GM19455 (cell line): ENCODE measurements around the gene HNRNPLL.
"Not testable (repeated sequence)": the region's sequence is repeated elsewhere in the genome, so short reads cannot be mapped to it uniquely, and the experiment has no call there.

ENCODE experiments used
- ATAC-seq: cut with Tn5 transposase; IDR thresholded peaks from one replicate; pipeline ENCODE4 v1.9.1; 2021; ENCODE audit not compliant: unreplicated experiment

Gene HNRNPLL

GRCh38 chr2:38620282-38620977, 17.7 kb upstream of the HNRNPLL start:
- no peak for ATAC-seq

- ATAC-seq, result no peak
Measured at GRCh38 chr2:38619458-38620164, 16.9 kb upstream of the HNRNPLL start.

- no peak for ATAC-seq
Measured at GRCh38 chr2:38617301-38617700, 14.6 kb upstream of the HNRNPLL start.

GRCh38 chr2:38615237-38615636, 12.5 kb upstream of the HNRNPLL start:
- no peak for ATAC-seq

- no peak for ATAC-seq
Measured at GRCh38 chr2:38613849-38614213, 11.1 kb upstream of the HNRNPLL start.

- no peak for ATAC-seq
Measured at GRCh38 chr2:38613126-38613848, 10.6 kb upstream of the HNRNPLL start.

- ATAC-seq, result peak; percentile 66
Measured at GRCh38 chr2:38610851-38611801, 8.4 kb upstream of the HNRNPLL start.

- ATAC-seq, result not testable (repeated sequence)
Measured at GRCh38 chr2:38609246-38609645, 6.5 kb upstream of the HNRNPLL start.

GRCh38 chr2:38608755-38609154, 6.0 kb upstream of the HNRNPLL start:
- ATAC-seq, result no peak

- ATAC-seq, result no peak
Measured at GRCh38 chr2:38605298-38605830, 2.6 kb upstream of the HNRNPLL start.

- peak; percentile 50 for ATAC-seq
Measured at GRCh38 chr2:38603402-38604290, 918 bp upstream of the HNRNPLL start.

GRCh38 chr2:38602136-38602731, 494 bp downstream of the HNRNPLL start:
- ATAC-seq, result peak; percentile 11

GRCh38 chr2:38601463-38602135, 1.1 kb downstream of the HNRNPLL start:
- no peak for ATAC-seq

GRCh38 chr2:38600921-38601455, 1.7 kb downstream of the HNRNPLL start:
- no peak for ATAC-seq

GRCh38 chr2:38600242-38600891, 2.4 kb downstream of the HNRNPLL start:
- no peak for ATAC-seq

- ATAC-seq, result no peak
Measured at GRCh38 chr2:38599706-38600105, 3.0 kb downstream of the HNRNPLL start.

GRCh38 chr2:38598991-38599295, 3.8 kb downstream of the HNRNPLL start:
- no peak for ATAC-seq
